ENCODE measurements around the gene ISL1.

ISL1 gene

GRCh38 chr5:51387884-51388275, 4.6 kb downstream of the ISL1 start:
- DNase-seq: no peak

GRCh38 chr5:51388488-51389287, 5.4 kb downstream of the ISL1 start:
- DNase-seq: no peak

- DNase-seq: no peak
Observed at GRCh38 chr5:51389288-51389576, 6.0 kb downstream of the ISL1 start.

GRCh38 chr5:51389577-51390463, 6.6 kb downstream of the ISL1 start:
- DNase-seq: no peak

DNA sequence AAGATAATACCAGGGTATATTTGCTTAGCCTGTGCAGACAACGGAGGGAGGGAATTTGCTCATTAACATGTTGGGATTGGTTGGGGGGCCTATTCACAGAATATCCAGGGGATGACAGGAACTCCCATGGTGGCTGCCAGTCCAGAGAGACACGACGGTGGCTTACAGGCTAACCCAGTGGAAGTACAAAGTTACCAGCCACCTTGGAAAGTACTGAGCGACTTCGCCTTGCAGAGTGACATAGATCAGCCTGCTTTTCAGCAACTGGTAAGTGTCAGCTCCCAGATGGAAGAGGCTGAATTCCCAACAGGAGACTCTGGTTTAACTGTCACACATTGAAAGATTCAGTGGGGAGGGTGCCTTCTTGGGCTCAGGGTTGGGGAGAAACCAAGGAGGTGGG, 7.9 kb downstream of the ISL1 start:
- DNase-seq: no peak

DNA sequence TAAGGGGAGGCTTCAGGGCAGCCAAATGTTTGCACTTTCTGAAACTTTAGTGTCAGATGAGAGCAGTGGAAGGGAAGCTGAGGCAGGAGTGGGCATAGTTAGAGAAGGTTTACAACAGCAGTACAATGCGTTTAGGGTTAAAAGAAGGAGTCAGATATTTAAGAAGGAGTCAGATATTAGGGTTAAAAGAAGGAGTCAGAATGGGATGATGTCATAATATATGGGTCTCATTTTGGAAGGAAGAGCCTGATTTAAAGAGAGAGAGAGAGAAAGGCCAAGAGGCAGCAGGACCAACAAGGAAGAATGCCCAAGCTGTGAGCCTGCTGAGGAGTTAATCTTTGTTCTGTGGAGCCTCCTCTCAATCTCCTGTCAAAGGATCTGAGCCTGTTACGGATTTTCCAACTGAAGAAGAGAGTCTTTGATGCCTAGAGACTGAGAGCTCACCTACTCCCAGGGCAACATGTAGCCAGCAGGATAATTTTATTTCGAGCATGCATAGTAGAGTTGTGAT, 9.5 kb downstream of the ISL1 start:
- DNase-seq: no peak

- DNase-seq: no peak
Observed at GRCh38 chr5:51394609-51395008, 11.4 kb downstream of the ISL1 start.

DNA sequence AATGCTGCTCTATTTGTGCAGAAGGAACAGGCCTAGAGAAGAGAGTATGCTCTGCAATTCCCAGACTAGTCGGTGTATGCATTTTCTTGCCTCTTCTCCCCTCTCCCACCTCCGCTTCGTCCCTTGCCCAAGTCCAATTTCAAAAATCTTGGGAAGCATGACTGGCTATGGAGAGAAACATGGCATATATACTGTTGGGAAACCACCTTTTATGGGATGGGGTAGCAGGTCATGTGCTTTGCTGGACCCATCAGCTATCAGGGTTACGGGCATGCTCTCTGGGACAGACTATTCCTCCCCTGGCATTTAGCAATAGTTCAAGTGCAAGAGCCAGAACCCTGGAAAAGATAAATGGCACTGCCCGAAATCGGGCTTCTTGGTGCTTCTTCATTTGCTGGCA, 12.0 kb downstream of the ISL1 start:
- no peak for DNase-seq

DNA sequence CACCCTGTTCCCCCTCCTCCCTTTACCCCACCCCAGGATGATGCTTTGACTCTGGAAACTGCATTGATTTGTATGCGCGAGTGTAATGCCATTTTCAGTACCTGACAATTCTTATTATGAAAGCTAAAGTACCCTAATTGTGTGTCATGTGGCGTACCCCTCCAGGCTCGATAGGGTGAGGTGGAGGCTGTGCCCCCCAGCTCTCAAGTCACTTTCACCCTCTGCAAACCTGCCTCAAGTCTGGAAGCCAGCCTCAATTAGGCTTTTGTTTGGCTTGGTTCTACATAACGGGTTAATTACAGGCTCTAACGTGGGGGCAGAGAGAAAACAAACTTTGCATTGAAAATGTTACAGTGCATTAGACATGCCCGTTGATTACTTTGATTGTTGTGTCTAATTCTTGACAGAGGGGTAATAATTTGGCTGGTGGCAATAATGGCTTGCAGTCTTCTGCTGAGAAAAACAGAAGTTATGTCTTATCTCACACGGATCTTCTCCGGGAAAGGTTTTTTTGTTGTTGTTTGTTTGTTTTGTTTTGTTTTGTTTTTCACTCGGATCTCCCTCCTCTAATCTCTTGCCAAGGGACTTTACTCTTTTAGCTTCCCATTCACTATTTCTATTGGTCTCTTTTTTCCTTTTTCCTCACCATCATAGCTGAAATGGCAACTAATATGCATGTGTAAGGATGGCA, 12.6 kb downstream of the ISL1 start:
- DNase-seq: no peak

DNA sequence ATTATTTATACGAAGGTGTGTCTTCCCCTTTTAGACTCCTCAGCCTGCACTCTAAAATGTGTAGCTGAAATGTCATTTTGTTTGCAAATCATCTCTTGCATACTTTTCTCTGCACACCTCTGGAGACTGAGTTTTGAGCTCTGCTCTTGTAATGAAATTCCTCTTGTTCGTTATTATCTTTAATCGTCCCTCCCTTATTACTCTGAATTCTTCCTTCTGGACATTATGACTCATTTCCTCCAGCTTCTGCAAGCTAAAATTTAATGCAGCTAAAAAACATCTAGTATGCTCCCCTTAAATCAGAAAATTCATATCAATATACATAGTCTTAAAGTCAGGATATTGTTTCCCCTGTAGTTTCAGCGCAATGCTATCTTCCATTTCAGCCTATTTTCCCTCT, 13.5 kb downstream of the ISL1 start:
- no peak for DNase-seq

DNA sequence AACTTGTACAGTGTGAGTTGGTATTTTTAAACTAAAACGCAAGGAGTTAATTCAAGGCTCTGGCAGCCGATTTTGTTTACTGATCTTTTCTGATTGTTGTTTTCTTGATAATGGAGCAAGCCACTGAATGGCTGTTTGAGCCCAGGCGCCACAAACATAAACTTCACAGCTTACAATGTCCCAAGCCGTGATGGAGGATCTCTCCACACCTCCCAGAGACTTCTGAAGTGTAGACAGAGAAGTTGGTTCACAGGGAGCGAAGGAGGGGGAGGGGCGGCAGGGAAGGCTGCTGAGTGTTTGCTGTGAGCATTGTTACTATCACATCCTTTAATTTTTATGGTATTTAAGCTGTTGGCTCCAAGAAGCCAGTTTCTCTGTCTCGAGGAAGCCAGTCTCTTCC, 14.7 kb downstream of the ISL1 start:
- DNase-seq: no peak

- DNase-seq: no peak
Observed at GRCh38 chr5:51398875-51399642, 15.8 kb downstream of the ISL1 start.

- no peak for DNase-seq
Observed at GRCh38 chr5:51399643-51400006, 16.4 kb downstream of the ISL1 start.

- DNase-seq: no peak
Observed at GRCh38 chr5:51404255-51404654, 21.0 kb downstream of the ISL1 start.

DNA sequence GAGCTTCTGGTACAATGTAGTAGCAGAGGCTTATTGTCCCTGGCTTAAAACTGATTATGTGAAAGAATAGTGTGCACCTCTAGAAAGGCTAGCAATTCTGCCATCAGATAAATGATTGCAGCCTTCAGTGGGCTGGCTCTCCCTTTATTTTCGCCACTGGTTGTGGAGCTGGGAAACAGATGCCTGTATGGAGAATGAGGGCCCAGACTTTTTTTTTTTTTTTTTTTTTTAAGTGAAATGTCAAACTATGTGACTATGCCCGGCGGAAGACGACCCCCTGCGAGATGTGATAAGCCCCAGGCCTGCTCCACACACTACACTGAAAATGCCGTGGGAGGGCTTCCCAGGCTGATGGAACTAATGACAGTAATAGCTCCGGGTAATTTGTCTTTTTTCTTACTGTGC, 28.7 kb downstream of the ISL1 start:
- DNase-seq: no peak

DNA sequence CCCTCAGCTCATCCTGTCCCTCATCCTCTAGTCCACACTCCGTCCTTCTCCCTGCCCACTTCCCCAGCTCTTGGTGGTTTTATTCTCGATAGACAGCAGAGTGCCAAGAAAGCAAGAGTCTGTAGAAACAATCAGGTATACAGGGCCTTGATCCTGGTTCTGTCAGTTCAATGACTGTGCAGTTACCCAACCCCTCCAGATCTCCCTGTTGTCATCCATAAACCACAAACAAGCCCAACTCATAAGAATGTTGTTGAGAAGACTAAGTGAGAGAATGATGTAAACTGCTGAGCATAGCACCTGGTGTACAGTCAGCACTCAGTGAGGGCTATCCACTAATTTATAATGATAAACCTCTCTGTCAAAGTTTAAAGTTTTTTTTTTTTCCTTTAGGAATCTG, 31.3 kb downstream of the ISL1 start:
- no peak for DNase-seq

DNA sequence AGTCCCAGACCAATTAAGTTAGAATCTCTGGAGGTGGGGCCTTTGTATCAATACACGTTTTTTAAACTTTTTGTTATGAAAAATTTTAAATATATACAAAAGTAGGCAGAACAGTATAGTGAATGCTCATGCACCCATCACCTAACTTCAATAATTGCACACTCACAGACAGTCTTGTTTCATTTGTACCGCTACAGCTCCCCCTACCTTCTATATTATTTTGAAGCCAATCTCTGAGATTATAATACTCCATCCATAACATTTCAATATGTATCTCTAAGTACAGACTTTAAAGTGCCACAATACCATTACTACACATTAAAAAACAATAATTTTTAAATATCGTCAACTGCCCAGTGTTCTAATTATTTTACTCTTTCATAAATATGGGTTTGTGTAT, 32.9 kb downstream of the ISL1 start:
- no peak for DNase-seq

DNA sequence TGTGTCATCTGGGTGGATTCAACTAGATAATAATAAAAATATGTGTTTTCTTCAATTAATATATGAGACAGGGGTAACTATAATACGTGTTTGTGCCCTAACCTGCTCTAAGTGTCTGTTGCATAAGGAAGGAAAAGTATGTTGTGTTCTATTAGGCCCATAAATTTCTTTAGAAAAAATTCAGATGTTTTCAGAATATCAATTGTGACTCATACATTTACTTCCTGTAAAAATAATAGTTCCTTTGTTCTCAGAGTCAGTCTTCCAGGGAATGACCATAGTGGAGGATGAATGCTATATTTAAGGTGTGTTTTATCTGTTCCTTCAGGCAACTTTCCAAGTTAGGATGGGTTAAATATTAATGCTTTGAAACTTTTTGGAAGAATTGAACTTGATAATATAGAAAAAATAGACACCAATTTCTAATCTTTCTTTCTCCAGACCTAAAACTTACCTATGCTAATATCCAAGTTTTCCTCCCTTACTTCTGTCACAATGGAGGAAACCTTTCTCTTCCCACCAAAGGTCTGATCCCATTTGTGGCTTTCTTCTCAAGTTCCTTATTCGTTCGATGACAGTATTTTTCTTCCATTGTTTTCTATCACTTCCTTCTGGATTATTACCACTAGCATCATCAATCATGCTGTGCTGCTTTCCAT, 49.9 kb downstream of the ISL1 start:
- no peak for DNase-seq

DNA sequence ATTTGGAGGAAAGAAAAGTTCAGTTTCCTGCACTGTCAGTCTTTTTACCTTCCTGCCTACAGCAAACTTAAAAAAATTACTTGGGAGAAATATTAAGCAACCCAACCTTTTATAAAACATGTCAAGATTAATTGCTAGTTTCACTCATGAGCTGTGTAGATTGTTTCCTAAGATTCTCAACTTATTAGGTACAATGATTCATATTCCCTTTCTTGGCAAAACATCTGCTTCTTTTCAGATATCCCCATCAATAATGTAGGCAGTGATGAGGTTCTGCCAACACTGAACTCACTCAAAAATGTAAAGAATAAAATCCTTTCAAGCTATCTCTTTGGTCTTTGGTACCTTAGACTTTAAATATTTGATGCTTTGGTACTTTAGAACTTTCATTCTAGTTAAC, 56.0 kb downstream of the ISL1 start:
- no peak for DNase-seq

Data from activated T-cell treated with anti-CD3 and anti-CD28 coated beads, Interleukin-2, amount 50 U/mL, for 1 hour (primary cell).